Cardiac muscle cell (in vitro differentiated cells and primary cell): ENCODE measurements around the gene UBE2N. TPM values are rescaled to one million over a fixed set of nuclear protein-coding genes. Genes with fewer than 3 reads are reported as not detected.

Experiments
- DNase-seq, 2 donors: peaks; one replicate each; pipeline versions ENCODE4 v3.0.0 to v3.0.0-alpha.2; 2010 to 2017; ENCODE audit warnings: low read depth in 1 of 2, low spot score in 1 of 2
- H3K27ac ChIP-seq: fragments of 200-600 bp; sonication (generic); 2 replicates; pipeline ENCODE4 v1.5.1; 2016
- H3K27me3 ChIP-seq: fragments of 200-600 bp; sonication (generic); 2 replicates; pipeline ENCODE4 v1.6.0; 2016; ENCODE audit warnings: control low read depth
- H3K36me3 ChIP-seq: fragments of 200-600 bp; sonication (generic); 2 replicates; pipeline ENCODE4 v1.5.1; 2016; ENCODE audit warnings: control low read depth
- H3K4me1 ChIP-seq: fragments of 200-600 bp; sonication (generic); 2 replicates; pipeline ENCODE4 v1.8.1; 2017; ENCODE audit warnings: low read depth, mild to moderate bottlenecking, mixed run types
- H3K4me3 ChIP-seq: fragments of 200-600 bp; sonication (generic); 2 replicates; pipeline ENCODE4 v1.5.1; 2016; ENCODE audit warnings: mild to moderate bottlenecking
- H3K9me3 ChIP-seq: fragments of 200-600 bp; sonication (generic); 2 replicates; pipeline ENCODE4 v1.5.1; 2017; ENCODE audit warnings: low read depth, mild to moderate bottlenecking, control low read depth
- CTCF ChIP-seq: IDR thresholded peaks from 2 replicates; pipeline ENCODE4 v1.5.1; 2012; ENCODE audit warnings: low read depth, mild to moderate bottlenecking, low read length
- polyA plus RNA-seq: library from polyadenylated mRNA; unstranded; fragments of >200 nt; fragmentation: Nextera tagmentation; extraction: Ambion mirVana; gene quantifications from 2 replicates; pipeline ENCODE4 v1.2.1, GENCODE V29; 2016
- total RNA-seq: library from RNA; depleted of rRNA; stranded (reverse); fragments of >200 nt; gene quantifications from 2 replicates; pipeline ENCODE4 v1.2.3, GENCODE V29; 2016

UBE2N gene
- total and polyA plus RNA-seq, 2 experiments from 2014 or later, result 17.2 to 168 TPM

DNA sequence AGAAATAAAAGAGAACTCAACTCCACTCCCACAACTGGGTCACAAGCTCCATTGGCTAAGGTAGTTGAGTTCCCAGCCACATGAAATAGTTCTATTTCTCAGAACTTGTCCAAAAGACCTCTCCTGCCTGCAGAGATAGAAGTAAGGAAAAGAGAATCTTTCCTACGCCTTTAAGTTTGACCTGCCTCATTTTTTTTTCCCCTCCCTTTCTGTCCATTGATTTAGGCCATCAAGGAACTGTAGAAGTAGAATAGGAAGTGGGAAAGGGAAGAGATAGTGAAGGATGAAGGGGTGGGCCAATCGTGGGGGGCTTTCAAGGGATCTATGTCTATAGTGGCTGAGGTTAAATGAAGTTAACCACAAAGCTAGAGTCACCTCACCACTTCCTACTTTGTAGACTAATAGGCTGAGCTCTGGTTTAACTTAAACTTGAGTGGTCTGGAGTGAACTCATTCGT, 77.9 kb downstream of the UBE2N start:
- no peak for DNase-seq
- no peak for TF ChIP-seq CTCF
- Histone ChIP-seq H3K36me3 (no peaks in the 10 kb centered on the region), H3K27ac (no peak overlapping the region), H3K4me1 (peaks cover 12% of the 10 kb centered on the region), H3K27me3 (no peaks in the 10 kb centered on the region), H3K9me3 (no peaks in the 10 kb centered on the region), H3K4me3 (no peak overlapping the region)

- Histone ChIP-seq H3K36me3 (no peaks in the 10 kb centered on the region), H3K9me3 (no peaks in the 10 kb centered on the region), H3K4me1 (peaks cover 12% of the 10 kb centered on the region), H3K4me3 (no peak overlapping the region), H3K27me3 (no peaks in the 10 kb centered on the region), H3K27ac (peak overlapping the region; percentile 2)
- peak in 1 of 2 donors; percentile 65 for DNase-seq
- TF ChIP-seq CTCF, result no peak
Measured at GRCh38 chr12:93361151-93361919, 80.4 kb downstream of the UBE2N start.

- H3K4me3 ChIP-seq, result no peak overlapping the region
- no peak overlapping the region for H3K27ac ChIP-seq
- peaks cover 12% of the 10 kb centered on the region for H3K4me1 ChIP-seq
- no peaks in the 10 kb centered on the region for H3K9me3 ChIP-seq
- no peaks in the 10 kb centered on the region for H3K27me3 ChIP-seq
- no peak for DNase-seq
- TF ChIP-seq CTCF, result no peak
- H3K36me3 ChIP-seq, result no peaks in the 10 kb centered on the region
Measured at GRCh38 chr12:93360688-93361087, 81.1 kb downstream of the UBE2N start.

- Histone ChIP-seq H3K27me3 (no peaks in the 10 kb centered on the region), H3K27ac (no peak overlapping the region), H3K4me1 (peaks cover 12% of the 10 kb centered on the region), H3K4me3 (no peak overlapping the region), H3K36me3 (no peaks in the 10 kb centered on the region), H3K9me3 (no peaks in the 10 kb centered on the region)
- TF ChIP-seq CTCF, result no peak
- DNase-seq, result no peak
Measured at GRCh38 chr12:93358821-93359220, 82.9 kb downstream of the UBE2N start.

DNA sequence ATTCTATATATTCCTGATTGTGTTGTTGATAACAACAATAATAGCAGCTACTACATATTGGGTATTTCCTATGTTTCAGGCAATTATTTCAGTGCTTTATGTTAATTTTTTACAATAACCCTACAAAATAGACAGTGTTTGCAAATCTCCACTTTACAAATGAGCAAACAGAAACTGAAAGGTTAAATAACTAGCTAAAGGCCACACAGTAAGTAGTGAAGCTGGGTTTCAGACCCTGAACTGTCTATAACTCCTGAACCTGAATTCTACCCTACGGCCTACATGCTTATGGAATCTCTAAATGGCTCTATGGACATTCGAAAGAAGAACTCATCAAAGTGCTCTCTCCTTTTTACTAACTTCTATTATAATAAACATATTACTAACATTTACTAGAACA, 83.7 kb downstream of the UBE2N start:
- H3K4me1 ChIP-seq, result peaks cover 7% of the 10 kb centered on the region
- no peak for TF ChIP-seq CTCF
- no peaks in the 10 kb centered on the region for H3K9me3 ChIP-seq
- no peak for DNase-seq
- H3K4me3 ChIP-seq, result no peak overlapping the region
- no peak overlapping the region for H3K27ac ChIP-seq
- no peaks in the 10 kb centered on the region for H3K36me3 ChIP-seq
- no peaks in the 10 kb centered on the region for H3K27me3 ChIP-seq
